ENCODE measurements around the gene PNPLA2.
A peak's percentile ranks its signal among the peaks of the same experiment; 100 is the strongest.

PNPLA2 gene

GRCh38 chr11:815675-816432, 2.9 kb upstream of the PNPLA2 start:
- no peak for DNase-seq

GRCh38 chr11:816433-816779, 2.3 kb upstream of the PNPLA2 start:
- no peak for DNase-seq

- peak in 55 of 56 donors; percentile 39 to 95 (median 84) for DNase-seq
Measured at GRCh38 chr11:819129-819931, 616 bp downstream of the PNPLA2 start.

GRCh38 chr11:819943-820649, 1.4 kb downstream of the PNPLA2 start:
- DNase-seq = peak in 42 of 56 donors; percentile 21 to 82 (median 62)

- DNase-seq = peak in 9 of 56 donors; percentile 19 to 61 (median 28)
Measured at GRCh38 chr11:820655-821511, 2.2 kb downstream of the PNPLA2 start.

- DNase-seq = peak in 4 of 56 donors; percentile 31 to 54 (median 48)
Measured at GRCh38 chr11:821512-822371, 3.0 kb downstream of the PNPLA2 start.

GRCh38 chr11:823441-824291, 5.0 kb downstream of the PNPLA2 start:
- no peak for DNase-seq

GRCh38 chr11:824292-824880, 5.7 kb downstream of the PNPLA2 start:
- peak in 17 of 56 donors; percentile 17 to 61 (median 33) for DNase-seq

- DNase-seq = no peak
Measured at GRCh38 chr11:824942-825341, 6.2 kb downstream of the PNPLA2 start.

- DNase-seq = no peak
Measured at GRCh38 chr11:825366-826226, 6.9 kb downstream of the PNPLA2 start.

GRCh38 chr11:826227-826621, 7.5 kb downstream of the PNPLA2 start:
- DNase-seq = no peak

- no peak for DNase-seq
Measured at GRCh38 chr11:826836-827145, 8.1 kb downstream of the PNPLA2 start.

GRCh38 chr11:827146-827896, 8.6 kb downstream of the PNPLA2 start:
- DNase-seq = no peak

GRCh38 chr11:827897-828192, 9.1 kb downstream of the PNPLA2 start, which contains the start of gene CRACR2B:
CRACR2B (plus strand) TSS chr11:827919; CDS start chr11:828608, 689 bp downstream.
- DNase-seq = no peak

GRCh38 chr11:828506-829175, 9.9 kb downstream of the PNPLA2 start:
- no peak for DNase-seq

- DNase-seq = no peak
Measured at GRCh38 chr11:829176-829846, 10.6 kb downstream of the PNPLA2 start.

Data from nucleus accumbens (tissue), 56 donors.